GM19099 (cell line): Measurements from ENCODE around the gene GPRIN1.

Source experiments
- POLR2A ChIP-seq: IDR thresholded peaks from 3 replicates; pipeline ENCODE4 v1.6.1; 2011; ENCODE audit warnings: low read depth; ENCODE audit not compliant: insufficient read length; ENCODE audit errors: extremely low read depth

GPRIN1 gene

GRCh38 chr5:176553260-176554085 lies 56.5 kb downstream of the GPRIN1 start:
- no peak for TF ChIP-seq POLR2A

- no peak for TF ChIP-seq POLR2A
Measured at GRCh38 chr5:176552332-176552869, 57.6 kb downstream of the GPRIN1 start.

DNA sequence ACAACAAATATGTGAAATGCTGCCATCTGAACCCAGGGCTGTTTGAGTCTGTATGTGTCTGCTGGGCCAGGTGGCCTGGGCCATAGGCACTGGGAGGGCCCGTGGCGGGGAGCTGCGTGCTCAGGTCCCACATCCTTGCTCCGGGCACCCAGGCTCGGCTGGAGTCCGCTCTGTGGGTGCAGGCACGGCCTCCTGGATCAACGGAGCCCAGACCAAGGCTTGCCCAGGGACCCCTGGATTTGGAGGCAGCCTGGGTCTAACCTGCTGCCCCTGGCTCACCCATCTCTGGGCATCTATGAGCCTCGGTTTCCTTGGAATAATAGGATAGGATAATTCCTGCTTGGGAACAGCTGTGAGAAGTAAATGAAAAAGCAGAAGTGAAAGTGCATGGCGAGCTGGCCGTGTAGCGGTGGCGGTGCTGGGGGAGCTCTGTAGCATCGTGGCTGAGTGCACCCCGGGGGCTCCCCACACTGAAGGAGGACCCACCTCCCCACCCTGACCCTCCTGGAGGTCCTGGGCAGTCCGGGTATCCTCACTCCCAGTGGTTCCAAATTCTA lies 59.6 kb downstream of the GPRIN1 start:
- TF ChIP-seq POLR2A: no peak

GRCh38 chr5:176549871-176550270 lies 60.1 kb downstream of the GPRIN1 start:
- TF ChIP-seq POLR2A: no peak

- TF ChIP-seq POLR2A: no peak
Measured at GRCh38 chr5:176548967-176549444, 61.0 kb downstream of the GPRIN1 start, which contains the start of gene CDHR2. Gene CDHR2 (plus strand): TSS chr5:176549342. CDS start chr5:176565353, 16,011 bp downstream.

GRCh38 chr5:176547802-176548201 lies 62.2 kb downstream of the GPRIN1 start:
- no peak for TF ChIP-seq POLR2A
